T-helper 9 cell (primary cell): ENCODE data around the gene HLA-F.

Experiments
- DNase-seq: peaks from one replicate; pipeline ENCODE4 v3.0.0-alpha.2; 2020

Gene HLA-F

DNA sequence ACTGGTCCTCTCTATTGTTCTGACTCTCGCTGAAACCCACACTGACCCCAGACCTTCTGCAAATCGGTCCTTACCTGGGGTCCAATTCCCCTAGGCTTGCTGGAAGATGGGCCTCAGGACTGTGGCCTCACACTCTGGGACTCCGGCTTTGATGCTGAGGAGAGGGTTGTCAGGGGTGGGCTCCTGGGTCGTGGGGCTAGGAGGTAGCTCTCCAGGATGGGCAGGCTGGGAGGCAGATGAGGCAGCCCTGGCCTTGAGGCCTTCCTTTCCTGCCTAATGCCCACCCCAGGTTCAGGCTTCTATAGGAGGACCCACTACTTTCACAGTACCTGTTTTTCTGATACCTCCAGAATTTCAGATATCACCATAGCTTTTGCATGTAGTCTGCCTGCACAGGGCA, 21.4 kb downstream of the HLA-F start:
- DNase-seq: no peak

DNA sequence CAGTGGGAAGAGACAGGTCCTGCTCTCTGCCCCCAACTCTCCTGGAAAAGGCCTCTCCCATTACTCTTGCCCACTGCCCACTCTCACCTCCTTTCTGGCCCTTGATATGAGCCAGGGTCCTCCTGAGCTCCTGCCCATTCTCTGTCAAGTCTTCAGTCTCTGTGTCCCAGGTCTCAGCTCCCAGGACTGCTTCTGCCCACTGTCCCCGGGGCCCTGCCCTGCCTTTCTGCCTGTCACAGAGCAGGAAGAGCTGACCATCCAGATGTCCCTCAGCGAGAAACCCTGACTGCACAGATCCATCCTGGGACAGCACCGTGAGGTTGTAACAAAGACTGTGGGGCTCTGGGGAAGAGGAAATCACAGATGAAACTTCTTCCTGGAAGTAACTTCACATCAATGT, 22.2 kb downstream of the HLA-F start:
- DNase-seq: no peak

DNA sequence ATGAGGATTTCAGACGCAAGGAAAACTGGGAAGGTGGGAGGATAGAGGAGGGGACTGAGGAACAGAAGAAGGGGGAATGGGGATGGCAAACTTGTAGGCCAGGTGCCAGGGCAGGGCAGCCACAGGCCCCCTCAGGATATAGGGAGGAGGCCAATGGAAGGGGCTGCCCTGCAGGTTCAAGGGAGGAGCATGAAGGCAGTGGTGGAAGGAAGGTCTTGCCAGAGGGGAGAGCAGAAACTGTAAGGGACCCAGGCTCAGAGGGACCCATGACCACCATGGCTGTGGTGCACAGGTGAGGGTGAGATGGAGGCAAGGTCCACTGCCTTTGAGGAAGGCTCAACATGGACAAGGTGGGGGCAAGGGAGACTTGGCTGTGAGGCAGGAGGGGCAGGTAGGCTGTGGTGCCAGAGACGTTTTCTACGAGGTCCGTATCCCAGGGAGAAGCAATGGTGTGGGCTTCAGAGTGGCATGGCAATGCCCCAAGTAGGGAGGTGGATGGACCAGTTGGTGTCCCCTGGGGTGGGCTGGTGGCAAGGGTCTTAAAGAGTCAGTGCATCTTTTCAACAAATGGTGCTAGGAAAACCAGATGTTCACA, 22.7 kb downstream of the HLA-F start:
- DNase-seq: no peak

DNA sequence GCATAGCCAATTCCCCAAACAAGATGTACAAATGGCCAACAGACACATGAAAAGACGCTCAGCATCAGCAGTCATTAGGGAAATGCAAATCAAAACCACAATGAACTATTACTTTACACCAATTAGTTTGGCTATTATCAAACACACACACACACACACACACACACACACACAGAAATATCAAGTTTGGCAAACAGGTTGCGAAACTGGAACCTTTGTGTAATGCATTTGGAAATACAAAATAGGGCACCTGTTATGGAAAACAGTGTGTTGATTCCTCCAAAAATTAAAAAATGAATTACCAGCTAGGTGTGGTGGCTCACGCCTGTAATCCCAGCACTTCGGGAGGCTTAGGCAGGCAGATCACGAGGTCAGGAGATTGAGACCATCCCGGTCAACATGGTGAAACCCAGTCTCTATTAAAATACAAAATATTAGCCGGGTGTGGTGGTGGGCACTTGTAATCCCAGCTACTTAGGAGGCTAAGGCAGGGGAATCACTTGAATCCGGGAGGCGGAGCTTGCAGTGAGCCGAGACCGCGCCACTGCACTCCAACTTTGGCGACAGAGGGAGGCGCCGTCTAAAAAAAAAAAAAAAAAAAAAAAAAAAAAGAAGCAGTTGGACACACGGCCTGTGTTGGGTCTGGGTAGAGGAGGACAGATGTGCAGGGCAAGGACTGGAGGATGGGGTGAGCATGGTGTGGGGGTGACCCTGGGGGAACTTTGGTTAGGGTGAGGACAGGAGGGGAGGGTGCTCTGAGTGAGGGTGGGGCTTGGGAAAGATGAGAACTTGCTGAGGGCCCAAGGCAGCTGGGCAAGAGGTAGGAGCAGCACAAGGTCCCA, 23.8 kb downstream of the HLA-F start:
- DNase-seq: no peak

DNA sequence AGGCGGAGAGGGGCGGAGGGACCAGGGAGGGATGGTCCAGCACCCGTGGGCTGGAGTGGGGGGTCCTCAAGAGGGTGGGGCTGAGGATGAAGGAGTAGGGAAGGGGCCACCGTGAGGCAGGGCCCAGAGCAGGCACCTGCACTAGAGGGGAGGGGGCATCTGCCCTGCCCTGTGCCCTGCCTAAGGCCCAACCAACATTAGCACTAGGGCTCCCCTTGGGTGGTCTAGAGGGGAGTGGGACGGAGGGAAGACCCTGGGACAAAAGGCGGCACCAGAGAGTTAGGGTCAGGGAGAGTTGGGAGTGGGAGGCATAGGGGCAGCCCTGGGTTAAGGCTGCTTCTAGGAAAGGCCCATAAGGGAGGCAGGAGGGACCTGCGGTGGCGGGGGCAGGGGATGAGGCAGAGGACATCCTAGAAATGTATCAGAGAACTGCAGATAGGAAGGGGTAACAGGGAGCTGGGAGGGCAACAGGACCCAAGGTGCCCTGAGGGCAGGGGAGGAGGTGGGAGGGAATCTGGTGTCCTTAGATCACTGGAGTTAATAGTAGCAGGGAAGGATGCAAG, 24.5 kb downstream of the HLA-F start:
- DNase-seq: no peak

DNA sequence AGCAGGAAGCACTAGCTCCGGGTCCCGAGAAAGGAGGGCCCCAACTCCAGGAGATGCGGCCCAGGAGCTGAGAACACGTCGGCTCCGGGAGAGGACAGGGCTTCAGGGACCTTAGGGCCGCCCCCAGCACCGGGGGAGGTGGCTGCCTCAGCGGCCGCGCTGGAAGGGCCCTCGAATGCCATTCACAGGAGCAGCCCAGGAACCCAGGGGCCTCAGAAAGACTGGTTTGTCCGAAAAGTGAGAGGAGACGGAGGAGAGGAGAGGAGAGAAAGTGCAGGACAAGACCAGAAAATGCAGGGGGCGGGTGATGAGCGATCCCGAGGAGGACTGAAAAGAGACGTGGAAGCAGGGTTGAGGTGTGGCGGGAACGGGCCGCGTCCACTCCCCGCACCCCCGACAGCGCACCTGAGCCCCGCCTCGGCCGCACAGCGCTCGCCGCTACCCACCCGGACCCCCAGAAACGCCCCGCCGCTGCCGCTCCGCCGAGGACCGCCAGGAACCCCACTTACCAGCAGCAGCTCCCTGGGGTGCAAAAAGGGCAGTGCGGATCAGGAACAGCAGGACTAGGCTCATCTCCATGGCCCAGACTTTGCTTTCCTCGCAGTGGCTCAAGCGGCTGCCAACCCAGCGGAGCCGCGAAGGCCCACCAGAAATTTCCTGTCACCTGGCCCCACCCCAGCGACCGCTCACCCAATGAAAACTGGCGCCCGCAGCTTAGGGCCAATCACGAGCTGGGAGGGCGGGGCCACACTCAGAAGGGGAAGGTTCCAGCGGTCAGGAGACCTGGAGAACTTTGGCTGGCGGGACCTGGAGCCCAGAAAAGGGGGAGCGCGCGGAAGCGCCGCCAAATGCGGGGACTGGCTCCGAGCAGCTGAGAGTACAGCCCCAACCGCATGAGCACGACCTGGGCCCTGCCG, 25.4 kb downstream of the HLA-F start:
- peak; percentile 84 for DNase-seq

DNA sequence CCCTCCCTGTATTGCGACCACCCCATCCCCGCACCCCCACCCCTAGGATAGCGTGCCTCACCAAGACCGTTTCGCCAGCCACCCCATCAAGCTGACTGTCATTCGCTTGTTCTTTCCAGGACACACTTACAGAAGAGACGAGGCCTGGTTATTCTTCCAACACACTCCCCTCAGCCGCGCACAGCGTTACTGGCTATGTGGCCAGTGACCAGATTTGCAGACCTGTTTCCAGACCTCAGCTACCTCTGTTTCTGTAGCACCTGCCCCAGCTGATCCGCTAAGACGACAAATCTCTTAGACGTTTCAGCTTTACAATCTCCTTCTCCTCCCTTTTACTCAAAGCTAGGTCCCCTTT, 26.1 kb downstream of the HLA-F start:
- no peak for DNase-seq

DNA sequence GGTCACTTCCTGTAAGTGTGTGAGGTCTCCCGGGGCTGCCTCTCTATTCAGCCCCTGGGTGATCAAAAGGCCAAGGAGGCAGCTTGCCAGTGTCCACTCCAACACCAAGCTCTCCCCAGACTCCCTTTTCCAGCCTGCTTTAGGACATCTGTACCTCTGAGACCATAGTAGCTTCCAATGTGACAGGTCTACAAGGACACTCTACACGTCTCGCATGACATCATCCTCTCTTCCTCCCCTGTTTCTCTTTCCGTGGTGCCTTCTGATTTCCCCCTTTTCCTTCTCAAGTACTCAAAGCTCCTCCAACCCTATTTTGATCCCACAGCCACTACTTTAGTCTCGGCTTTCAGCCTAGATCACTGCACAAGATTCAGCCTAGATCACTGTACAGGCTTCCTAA, 26.4 kb downstream of the HLA-F start:
- no peak for DNase-seq

DNA sequence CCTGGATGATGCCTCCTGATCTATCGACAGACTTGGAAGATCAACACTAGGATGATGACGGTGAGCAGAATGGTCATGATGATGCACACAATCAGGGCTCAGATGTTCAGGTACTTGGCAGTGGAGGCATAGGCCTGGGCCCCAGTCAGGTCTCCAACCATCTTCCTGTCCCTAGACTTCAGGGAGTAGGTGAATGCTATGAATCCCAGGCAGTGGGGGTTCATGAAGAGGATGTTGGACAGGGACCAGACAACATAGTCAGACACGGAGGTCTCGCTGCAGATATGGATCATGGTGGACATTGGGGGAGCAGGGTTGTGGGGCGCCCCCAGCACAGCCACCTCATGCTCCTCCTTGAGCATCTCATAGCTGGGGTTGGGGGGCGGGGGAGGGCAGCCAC, 27.5 kb downstream of the HLA-F start:
- DNase-seq: no peak

DNA sequence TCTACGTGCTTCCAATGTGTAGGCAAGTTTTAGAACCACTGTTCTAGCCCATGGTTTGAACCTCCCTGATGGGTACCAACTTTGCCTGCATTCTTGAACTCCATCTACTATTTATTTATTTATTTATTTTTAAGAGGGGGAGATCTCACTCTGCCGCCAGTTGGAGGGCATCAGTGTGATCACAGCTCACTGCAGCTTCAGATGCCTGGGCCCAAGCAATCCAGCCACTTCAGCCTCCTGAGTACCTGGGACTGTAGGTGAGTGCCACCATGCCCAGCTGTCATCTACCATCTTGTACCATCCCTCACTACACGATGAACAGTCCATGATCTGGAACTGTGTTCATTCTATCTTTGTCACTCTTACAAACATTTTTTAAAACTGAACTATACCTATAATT, 28.2 kb downstream of the HLA-F start:
- no peak for DNase-seq

DNA sequence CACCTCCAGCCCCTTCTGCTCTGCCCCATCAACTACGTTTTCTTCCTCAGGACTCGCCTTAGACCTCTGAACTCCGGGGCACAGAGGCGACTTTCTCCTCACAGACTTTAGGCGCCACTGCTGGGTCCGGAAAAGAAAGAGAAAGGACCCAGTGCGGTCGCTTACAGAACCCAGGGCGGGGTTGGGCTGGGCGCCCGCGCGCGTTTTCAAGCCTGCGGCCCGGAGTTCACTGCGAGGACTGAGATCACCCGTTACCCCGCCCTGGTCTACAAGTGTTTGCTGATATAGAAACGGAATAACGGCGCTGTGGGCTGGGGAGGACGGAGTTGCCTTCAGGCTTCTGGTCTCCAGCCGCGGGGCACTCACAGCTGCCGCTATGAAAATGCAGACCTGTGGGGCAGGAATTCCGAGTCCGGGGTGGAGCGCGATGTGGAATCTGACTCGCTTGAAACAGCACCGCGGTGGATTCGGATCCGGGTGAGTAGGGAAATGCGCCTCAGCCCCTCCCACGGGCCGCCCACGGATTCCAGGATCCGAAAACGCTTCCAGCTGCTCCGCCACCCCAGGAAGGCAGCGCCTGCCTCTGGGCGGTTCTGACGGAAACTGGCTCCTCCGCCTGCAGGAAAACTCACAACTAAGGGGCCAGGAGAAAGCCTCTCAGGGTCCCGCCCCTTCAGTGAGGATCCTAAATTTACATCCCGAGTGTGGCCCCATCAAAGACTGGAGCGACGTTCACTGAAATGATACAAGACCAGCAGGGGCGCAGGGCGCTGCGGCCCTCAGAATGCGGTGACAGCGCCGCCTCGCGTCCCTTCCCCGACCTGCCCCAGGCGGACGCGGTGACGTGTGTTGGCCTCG, 29.4 kb downstream of the HLA-F start:
- peak; percentile 78 for DNase-seq

DNA sequence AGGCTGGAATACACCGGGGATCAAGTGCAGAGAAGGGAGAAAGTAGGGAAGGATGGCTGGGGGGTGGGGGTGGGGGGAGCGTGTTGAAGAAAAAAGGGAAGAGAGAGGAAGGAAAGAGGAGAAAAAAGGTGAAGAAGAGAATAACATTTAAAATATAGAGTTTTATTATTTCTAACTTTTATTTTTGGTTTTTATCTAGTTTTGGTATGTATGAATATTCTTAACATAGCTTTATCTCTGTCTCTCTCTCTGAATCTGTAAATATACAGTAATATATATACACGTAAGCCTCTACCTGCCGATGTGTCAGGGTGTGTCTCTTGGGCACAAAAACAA, 30.0 kb downstream of the HLA-F start:
- DNase-seq: no peak

DNA sequence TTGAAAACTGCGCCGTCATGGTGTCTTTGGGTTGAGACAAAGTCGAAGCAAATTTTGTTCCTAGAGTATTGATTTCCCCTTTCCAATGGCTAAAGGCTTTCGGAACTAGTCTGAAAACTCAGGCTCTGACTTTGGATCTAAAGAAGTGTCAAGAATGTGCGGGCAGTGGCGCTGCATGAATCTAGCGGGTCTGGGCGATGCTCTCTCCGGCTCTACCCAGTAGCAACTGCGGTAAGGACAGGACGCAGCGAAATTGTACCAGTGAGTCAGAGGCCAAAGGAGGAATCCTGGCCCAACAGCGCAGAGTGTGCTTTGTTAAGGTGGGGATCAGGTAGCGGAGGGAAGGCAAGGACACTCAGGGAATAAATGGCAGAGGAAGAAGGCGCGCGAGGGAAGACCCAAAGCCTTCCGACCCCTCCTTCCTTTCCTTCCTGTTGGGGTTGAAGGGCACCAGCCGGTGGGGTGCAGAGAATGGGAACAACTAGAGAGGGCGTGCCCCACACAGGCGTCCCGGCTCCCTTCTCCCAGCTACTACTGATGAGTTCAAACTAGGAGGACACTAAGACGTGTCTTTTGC, 32.1 kb downstream of the HLA-F start:
- DNase-seq: no peak

DNA sequence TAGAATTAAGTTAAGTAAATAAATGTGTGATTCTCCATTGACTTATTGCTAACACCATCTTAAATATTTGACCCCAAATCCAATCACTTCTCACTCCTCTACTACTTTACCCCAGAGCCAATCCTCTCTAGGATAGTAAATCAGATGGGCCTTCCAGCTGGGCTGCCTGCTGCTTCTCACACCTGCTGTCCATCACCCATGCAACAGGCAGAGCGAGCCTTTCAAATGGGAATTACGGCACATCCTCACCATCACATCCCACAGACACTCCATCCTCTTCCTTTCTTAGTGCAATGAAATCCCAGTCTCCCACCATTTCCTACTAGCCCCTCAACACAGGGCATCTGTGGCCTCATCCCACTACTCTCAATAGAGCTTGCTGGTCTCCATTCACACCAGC, 34.0 kb downstream of the HLA-F start:
- DNase-seq: no peak

DNA sequence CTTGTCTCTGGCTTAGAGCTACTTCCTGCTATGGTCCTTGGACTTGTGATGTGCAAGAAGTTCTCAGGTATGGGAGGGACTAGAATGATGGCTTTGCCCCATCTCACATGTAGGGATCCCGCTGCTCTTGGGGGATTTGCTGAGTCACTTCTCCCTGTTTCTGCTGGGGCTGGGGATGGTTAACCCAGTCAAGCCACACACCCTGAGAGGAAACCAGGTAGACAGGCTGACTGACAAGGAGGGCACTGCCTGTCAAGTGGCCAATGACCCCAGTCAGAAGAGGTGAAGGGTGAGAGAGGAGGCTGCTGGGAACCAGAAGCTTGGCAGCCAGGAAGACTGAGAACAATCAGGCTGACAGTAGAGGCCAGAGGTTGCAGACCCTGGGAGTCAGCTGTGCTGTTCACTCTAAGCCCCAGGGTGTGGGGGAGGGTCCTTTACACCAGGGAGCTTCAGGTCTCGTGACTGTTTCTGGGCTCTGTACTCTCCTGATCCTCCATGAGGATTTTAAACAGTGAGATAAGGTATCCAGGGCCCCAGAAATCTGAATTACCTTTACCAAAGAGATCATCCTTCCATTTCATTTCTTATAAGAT, 34.6 kb downstream of the HLA-F start:
- DNase-seq: no peak

DNA sequence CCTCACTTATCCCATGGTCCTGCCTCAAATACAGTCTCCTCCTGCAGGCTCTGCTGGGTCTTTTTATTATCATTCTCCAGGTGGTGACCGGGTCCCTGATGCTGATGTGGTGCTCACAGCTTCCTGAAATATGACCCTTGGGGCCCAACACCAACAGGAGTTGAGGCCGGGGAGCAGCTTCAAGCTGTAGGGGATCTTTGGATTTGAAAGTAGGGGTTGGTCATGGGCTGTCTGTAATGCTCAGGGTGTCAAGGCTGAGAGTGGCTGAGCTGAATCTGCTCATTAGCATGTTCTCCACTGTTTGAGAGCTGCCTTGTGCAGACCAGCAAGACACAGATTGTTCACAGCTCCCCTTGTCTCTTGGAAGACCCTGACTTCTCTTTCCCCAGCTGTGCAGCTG, 35.5 kb downstream of the HLA-F start:
- DNase-seq: no peak

DNA sequence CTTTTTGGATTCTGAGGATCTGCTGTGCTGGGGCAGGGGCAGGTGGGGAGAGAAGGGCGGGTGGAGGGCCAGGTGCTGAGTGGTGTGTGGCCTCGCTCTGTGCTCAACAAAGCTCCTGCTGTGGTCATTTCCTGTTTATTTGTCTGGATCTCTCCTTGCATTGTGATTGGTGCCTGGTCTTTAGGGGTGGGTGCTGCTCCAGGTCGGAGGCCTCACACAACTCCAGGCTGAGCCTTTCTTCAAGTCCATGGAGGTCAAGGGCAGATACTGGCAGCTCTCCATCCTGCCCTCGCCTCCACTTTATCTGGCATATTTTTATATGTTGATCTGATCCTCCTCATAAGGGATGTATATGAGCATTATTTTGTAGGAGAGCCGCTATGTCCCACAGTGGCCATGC, 36.2 kb downstream of the HLA-F start:
- DNase-seq: no peak

DNA sequence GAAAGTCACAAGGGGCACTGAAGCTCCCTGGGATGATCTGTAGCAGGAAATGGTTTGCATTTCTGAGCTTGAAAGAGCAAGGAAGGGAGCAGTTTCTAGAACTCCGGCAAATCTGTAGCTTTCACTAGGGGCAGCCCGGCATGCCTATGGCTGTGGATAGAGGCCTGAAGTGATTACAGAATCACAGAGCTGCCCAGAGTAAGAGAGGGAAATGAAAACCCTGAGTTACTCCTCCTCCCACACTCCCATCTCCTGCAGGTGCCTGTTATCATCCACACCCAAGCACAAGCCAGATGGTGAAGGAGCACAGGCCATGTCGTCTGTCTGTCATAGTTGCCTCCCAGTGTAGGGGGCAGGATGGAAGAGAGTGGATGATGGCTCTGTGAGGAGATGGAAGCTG, 37.1 kb downstream of the HLA-F start:
- DNase-seq: no peak

DNA sequence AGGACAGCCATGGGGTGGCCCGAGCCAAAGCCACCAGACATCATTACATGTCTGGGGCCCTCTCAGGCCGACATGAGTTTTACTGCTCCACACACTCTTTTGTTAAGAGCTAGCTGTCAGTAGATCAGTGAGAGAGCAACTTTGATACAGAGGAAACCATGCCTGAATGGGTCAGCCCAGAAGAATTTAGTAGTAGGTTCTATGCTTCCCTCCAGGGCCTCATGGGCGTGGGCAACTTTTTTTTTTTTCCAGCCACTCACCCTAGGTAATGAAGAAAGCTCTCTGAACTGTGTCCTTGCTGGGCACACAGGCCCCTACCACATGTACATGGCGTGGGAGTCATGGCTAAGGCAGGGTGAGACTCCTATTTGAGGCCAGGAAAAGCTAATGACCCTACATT, 38.8 kb downstream of the HLA-F start:
- no peak for DNase-seq

DNA sequence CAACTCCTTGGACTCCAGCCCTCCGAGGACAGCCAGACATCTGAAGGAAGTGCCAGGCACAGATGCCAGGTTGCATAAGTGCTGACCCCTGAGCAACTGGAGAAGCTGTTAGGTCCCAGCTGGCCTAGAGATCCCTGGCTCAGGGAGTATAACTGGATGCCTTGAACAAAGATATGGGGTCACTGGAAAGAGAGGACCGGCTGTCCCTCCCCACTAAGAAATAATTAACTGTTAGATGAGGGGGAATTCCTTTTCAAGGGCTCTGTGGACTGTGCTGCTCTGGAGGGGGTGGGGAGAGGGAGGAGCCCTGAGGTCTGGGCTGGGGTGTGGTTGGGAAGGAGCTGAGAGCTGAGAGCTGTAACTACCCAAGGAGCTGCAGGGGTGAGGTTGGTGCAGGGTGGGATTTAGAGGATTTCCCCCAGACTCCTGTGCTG, 39.6 kb downstream of the HLA-F start:
- no peak for DNase-seq

DNA sequence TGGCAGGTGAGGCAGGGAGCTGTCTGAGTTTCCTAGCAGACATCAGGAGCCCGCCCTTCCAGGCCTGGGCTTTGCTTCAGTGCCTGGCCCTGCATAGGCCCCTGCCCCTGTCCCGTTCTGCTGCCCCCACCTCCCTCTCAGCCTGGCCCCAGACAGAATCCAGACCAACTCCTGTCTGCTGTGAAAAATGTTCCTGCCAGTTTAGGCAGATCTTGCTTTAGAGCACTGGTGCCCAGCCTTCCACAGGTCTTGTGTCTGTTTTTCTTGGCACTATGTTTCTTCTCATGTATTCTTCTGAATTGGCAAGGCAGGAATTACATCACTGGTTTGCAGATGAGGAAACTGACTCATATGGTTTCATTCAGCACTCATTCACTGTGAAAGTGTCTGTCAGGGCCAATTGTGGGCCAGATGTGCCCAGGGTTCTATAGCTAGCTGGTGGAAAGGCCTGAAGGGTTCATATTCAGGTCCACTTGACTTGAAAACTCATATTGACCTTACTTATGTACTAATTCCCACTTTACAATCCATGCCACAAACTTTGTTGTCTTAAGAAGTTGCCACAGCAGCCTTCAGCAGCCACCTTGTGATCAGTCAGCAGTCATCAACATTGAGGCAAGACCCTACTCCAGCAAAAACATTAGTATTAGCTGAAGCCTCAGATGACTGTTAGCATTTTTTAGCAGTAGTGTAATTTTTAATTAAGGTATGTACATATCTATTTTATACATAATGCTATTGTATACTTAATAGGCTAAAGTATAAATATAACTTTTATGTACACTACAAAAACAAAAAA, 40.5 kb downstream of the HLA-F start:
- DNase-seq: no peak
